Measurements from ENCODE around the gene CCDC171. TPM values are rescaled to one million over a fixed set of nuclear protein-coding genes. Genes with fewer than 3 reads are reported as not detected.

The CCDC171 gene
- total RNA-seq, 1 experiment from 2014 or later, result 2.4 TPM

DNA sequence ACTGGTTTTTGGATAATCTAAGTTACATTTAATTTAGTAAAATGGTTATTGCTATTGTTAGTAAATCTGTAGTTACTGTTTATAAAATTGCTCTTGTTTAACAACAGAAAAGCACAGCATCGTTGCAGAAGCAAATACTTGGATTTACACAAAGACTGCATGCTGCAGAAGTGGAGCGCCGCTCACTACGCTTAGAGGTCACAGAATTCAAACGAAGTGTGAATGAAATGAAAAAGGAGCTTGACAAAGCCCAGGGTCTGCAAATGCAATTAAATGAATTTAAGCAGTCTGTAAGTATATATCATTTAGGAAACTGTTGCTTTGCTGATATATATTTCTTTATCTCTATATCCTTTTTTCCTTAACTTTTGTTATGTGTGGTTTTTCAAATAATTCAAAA lies 226.0 kb downstream of the CCDC171 start:
- no CpG with 5 or more reads among the region's 5 CpGs for WGBS (ENCODE audit: extremely low coverage, insufficient read length, low lambda C conversion rate)

More for the DNA sequence above, 226.0 kb downstream of the CCDC171 start:
- no peak for DNase-seq
- H3K27ac Mint-ChIP-seq, result no peak overlapping the region
- H3K36me3 Mint-ChIP-seq (ENCODE audit: insufficient read depth in 1 of 3, low read depth in 3 of 3), result no peaks in the 10 kb centered on the region
- H3T11ph ChIP-seq (ENCODE audit: low read length), result no peak overlapping the region
- no peak overlapping the region for H3K14ac ChIP-seq (ENCODE audit: insufficient read depth, low read length)
- H3K9me3 ChIP-seq (ENCODE audit: control insufficient read depth, low read depth, low read length), result no peaks in the 10 kb centered on the region
- H2BK12ac ChIP-seq (ENCODE audit: insufficient read length, low read depth, low read length), result no peak overlapping the region
- TF ChIP-seq, protein P1, sequence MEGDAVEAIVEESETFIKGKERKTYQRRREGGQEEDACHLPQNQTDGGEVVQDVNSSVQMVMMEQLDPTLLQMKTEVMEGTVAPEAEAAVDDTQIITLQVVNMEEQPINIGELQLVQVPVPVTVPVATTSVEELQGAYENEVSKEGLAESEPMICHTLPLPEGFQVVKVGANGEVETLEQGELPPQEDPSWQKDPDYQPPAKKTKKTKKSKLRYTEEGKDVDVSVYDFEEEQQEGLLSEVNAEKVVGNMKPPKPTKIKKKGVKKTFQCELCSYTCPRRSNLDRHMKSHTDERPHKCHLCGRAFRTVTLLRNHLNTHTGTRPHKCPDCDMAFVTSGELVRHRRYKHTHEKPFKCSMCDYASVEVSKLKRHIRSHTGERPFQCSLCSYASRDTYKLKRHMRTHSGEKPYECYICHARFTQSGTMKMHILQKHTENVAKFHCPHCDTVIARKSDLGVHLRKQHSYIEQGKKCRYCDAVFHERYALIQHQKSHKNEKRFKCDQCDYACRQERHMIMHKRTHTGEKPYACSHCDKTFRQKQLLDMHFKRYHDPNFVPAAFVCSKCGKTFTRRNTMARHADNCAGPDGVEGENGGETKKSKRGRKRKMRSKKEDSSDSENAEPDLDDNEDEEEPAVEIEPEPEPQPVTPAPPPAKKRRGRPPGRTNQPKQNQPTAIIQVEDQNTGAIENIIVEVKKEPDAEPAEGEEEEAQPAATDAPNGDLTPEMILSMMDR (conservative IDR thresholded peaks at IDR 0.05), result no peak
- no peak overlapping the region for H4K91ac ChIP-seq (ENCODE audit: insufficient read length, low read depth, low read length)
- no peak overlapping the region for H2BK20ac ChIP-seq (ENCODE audit: low read depth, low read length, poor library complexity, severe bottlenecking)
- no peak overlapping the region for H3K4ac ChIP-seq (ENCODE audit: low read depth, low read length)
- H3K23me2 ChIP-seq (ENCODE audit: insufficient read length, low read depth, low read length, poor library complexity, severe bottlenecking), result no peaks in the 10 kb centered on the region
- H3K4me3 Mint-ChIP-seq, result no peak overlapping the region
- H4K20me1 ChIP-seq (ENCODE audit: control insufficient read depth, insufficient read depth, insufficient read length), result no peaks in the 10 kb centered on the region
- no peak overlapping the region for H4K5ac ChIP-seq (ENCODE audit: insufficient read length, low read depth, low read length)
- H3K56ac ChIP-seq (ENCODE audit: insufficient read length, low read depth, low read length), result no peak overlapping the region
- no peak overlapping the region for H3K23ac ChIP-seq (ENCODE audit: insufficient read length, low read depth, low read length)
- H2BK15ac ChIP-seq (ENCODE audit: low read depth, low read length), result no peak overlapping the region
- no peak overlapping the region for H3K18ac ChIP-seq (ENCODE audit: insufficient read length, low read depth, low read length)
- no peaks in the 10 kb centered on the region for H3K4me1 ChIP-seq (ENCODE audit: insufficient read depth, low read length)
- H3K9me3 Mint-ChIP-seq, result no peaks in the 10 kb centered on the region
- H2BK5ac ChIP-seq (ENCODE audit: insufficient read length, low read length), result no peak overlapping the region
- no peak overlapping the region for H3K27ac ChIP-seq (ENCODE audit: insufficient read length, low read depth, low read length)
- no peaks in the 10 kb centered on the region for H3K27me3 Mint-ChIP-seq (ENCODE audit: low read depth)
- H3K79me1 ChIP-seq (ENCODE audit: insufficient read depth, low read depth, low read length, poor library complexity, severe bottlenecking), result no peaks in the 10 kb centered on the region
- H4K8ac ChIP-seq (replicated peaks; ENCODE audit: insufficient read length, low read depth, low read length), result no peak overlapping the region
- no peak overlapping the region for H3K4me2 ChIP-seq (ENCODE audit: insufficient read depth, insufficient read length, low read length)
- no peaks in the 10 kb centered on the region for H3K79me2 ChIP-seq (ENCODE audit: insufficient read depth, low read length)
- H2AFZ ChIP-seq (ENCODE audit: low read length), result no peak overlapping the region
- H2AK5ac ChIP-seq (ENCODE audit: insufficient read length, low read length), result no peak overlapping the region
- H3K4me1 Mint-ChIP-seq, result no peaks in the 10 kb centered on the region
- no peak overlapping the region for H2BK120ac ChIP-seq (ENCODE audit: low read depth, low read length, poor library complexity, severe bottlenecking)
- no peak overlapping the region for H3K9ac ChIP-seq (ENCODE audit: extremely low read depth, insufficient read length, low read length)
- no peaks in the 10 kb centered on the region for H3K27me3 ChIP-seq (ENCODE audit: insufficient read depth, low read length)

Data from H9 (cell line).